Activated CD4-positive, alpha-beta T cell treated with anti-CD3 and anti-CD28 coated beads, Interleukin-2, amount 10 ng/mL, durations not matched to agents 7 days and 5 days (primary cell): Measurements from ENCODE around the gene LPP. TPM values are rescaled to one million over a fixed set of nuclear protein-coding genes. Genes with fewer than 3 reads are reported as not detected.

ENCODE experiments used
- CTCF ChIA-PET: fragments of 350-600 bp; sonication (Branson Sonifier 250); formaldehyde crosslinking; loops from one replicate; lab custom pipeline; 2021; ENCODE audit warnings: antibody characterized with exemption; lab: Charles Lee
- POLR2A ChIA-PET: fragments of 350-600 bp; sonication (Branson Sonifier 250); formaldehyde crosslinking; loops from one replicate; lab custom pipeline; 2021; ENCODE audit warnings: antibody characterized with exemption; lab: Charles Lee
- DNase-seq: peaks from one replicate; pipeline ENCODE4 v3.0.0-alpha.2; 2020
- H3K27ac Mint-ChIP-seq: one replicate; pipeline ENCODE4 v1.8.0; 2021; ENCODE audit warnings: mild to moderate bottlenecking, moderate library complexity, mixed read lengths
- H3K27me3 Mint-ChIP-seq: one replicate; pipeline ENCODE4 v1.8.0; 2021; ENCODE audit warnings: mixed read lengths
- H3K36me3 Mint-ChIP-seq: one replicate; pipeline ENCODE4 v1.8.0; 2021; ENCODE audit warnings: low read depth, mixed read lengths
- H3K4me1 Mint-ChIP-seq: one replicate; pipeline ENCODE4 v1.8.0; 2021; ENCODE audit warnings: mixed read lengths
- H3K4me3 Mint-ChIP-seq: one replicate; pipeline ENCODE4 v1.8.0; 2021; ENCODE audit warnings: mild to moderate bottlenecking, moderate library complexity, mixed read lengths
- H3K9me3 Mint-ChIP-seq: one replicate; pipeline ENCODE4 v1.8.0; 2021; ENCODE audit warnings: mixed read lengths
- total RNA-seq, 2 experiments: library from RNA; stranded (reverse); gene quantifications; one replicate each; pipeline ENCODE4 v1.2.3, GENCODE V29; 2021

LPP gene
- total RNA-seq, 2 experiments from 2014 or later: 63.6 to 70.3 TPM

GRCh38 chr3:188814581-188814980, 660.6 kb downstream of the LPP start:
- CTCF ChIA-PET: no interaction called here
- H3K27ac Mint-ChIP-seq: no peak overlapping the region

DNA sequence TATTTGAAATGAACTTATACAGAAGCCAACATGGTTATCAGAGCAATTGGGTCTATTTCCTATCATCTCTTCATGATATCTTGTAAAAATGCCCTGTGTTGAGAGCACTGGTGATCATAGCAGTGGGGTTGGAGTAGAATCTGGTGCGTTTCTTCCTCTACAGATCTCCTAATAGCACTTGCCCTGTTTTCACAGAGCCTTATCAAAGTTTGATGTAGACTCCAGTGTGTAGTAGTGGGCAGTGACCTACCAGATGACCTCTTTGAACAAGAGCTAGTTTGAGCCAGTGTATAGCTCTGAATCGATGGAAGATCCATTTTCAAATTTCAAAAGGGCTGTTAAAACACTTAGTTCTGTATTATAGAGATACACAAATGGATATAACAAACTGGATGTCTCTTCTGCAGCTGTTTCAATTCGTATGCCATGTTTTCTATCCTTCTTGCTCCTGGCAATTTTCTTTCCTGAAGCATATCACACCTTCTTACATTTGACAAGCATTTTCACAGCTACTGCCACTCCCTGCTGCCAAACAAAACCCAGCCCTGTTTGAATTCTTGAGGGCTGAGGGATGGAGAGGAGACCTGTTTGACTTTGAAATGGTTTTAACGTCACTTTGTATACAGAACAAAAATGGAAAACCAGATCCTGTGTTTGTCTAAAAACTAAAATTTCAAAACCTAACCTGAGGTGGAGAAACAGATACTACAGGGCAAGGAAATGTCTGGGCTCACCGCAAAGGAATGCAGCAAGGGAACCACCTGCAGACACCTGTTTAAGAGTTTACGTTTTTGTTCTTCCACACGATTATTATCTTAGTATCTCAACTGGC, 663.4 kb downstream of the LPP start:
- H3K27ac Mint-ChIP-seq: no peak overlapping the region
- POLR2A ChIA-PET: no interaction called here
- DNase-seq: no peak
- no peaks in the 10 kb centered on the region for H3K36me3 Mint-ChIP-seq
- H3K27me3 Mint-ChIP-seq: no peaks in the 10 kb centered on the region
- no peaks in the 10 kb centered on the region for H3K9me3 Mint-ChIP-seq
- H3K4me1 Mint-ChIP-seq: no peaks in the 10 kb centered on the region
- H3K4me3 Mint-ChIP-seq: no peak overlapping the region
- CTCF ChIA-PET: interaction anchor here (1.2 kb wide), 1 partner anchor 44 kb away, joined by 3 read pairs; no protein-coding TSS in a partner anchor

More at GRCh38 chr3:188814581-188814980, 660.6 kb downstream of the LPP start:
- DNase-seq: no peak
- Mint-ChIP-seq H3K4me3 (no peak overlapping the region), H3K27me3 (no peaks in the 10 kb centered on the region), H3K4me1 (no peaks in the 10 kb centered on the region), H3K36me3 (peaks cover 2% of the 10 kb centered on the region), H3K9me3 (no peaks in the 10 kb centered on the region)
- POLR2A ChIA-PET: no interaction called here

- H3K4me1 Mint-ChIP-seq: no peaks in the 10 kb centered on the region
- POLR2A ChIA-PET: no interaction called here
- no peaks in the 10 kb centered on the region for H3K9me3 Mint-ChIP-seq
- CTCF ChIA-PET: interaction anchor here (1.2 to 1.4 kb wide), 2 partner anchors 45 to 136 kb away, joined by 3 read pairs; no protein-coding TSS in a partner anchor
- H3K27ac Mint-ChIP-seq: no peak overlapping the region
- no peaks in the 10 kb centered on the region for H3K36me3 Mint-ChIP-seq
- no peak for DNase-seq
- H3K4me3 Mint-ChIP-seq: no peak overlapping the region
- no peaks in the 10 kb centered on the region for H3K27me3 Mint-ChIP-seq
Observed at GRCh38 chr3:188817935-188818269, 663.9 kb downstream of the LPP start.

DNA sequence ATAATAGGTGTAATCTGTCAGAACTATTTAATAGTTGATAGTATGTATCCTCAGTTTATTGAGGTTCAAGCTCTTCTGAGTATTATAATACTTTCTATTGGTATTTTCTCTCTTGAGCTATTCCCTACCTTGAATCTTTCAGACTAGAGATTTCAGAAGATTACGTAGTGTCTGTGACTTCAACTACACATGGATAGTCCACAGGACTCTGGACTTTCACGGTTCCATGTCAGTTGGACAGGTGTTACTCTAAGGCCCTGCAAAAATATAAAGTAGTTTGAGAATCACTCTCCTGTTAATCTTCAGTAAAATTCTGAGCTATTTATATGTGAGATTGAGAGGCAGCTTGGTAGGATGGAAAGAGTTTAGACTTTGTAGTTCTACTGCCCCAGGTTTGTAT, 664.3 kb downstream of the LPP start:
- POLR2A ChIA-PET: no interaction called here

DNA sequence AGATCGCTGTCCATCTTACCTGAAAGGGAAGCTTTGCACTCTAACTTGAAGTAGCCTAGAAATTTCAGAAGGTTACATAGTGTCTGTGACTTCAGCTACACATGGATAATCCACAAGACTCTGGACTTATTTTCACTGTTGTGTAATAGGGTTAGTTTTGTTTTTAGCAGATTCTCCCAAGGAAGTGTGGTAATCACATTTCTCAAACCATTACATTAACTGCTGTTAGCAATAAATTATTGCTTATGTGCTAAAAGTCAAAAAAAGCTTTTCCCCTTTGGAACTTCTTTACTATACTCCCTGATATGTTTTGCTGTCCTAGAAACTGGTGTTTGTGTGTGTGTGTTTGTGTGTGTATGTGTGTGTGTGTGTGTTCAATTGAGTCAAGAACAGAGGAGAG, 666.0 kb downstream of the LPP start:
- no peaks in the 10 kb centered on the region for H3K4me1 Mint-ChIP-seq
- H3K9me3 Mint-ChIP-seq: no peaks in the 10 kb centered on the region
- H3K36me3 Mint-ChIP-seq: no peaks in the 10 kb centered on the region
- POLR2A ChIA-PET: interaction anchor here (0.6 kb wide), 1 partner anchor 221 kb away, joined by 3 read pairs; no protein-coding TSS in a partner anchor
- no peak for DNase-seq
- no peak overlapping the region for H3K4me3 Mint-ChIP-seq
- CTCF ChIA-PET: no interaction called here
- H3K27ac Mint-ChIP-seq: no peak overlapping the region
- no peaks in the 10 kb centered on the region for H3K27me3 Mint-ChIP-seq

More for the DNA sequence above, 664.3 kb downstream of the LPP start:
- Mint-ChIP-seq H3K4me3 (no peak overlapping the region), H3K36me3 (no peaks in the 10 kb centered on the region), H3K27me3 (no peaks in the 10 kb centered on the region), H3K4me1 (no peaks in the 10 kb centered on the region), H3K9me3 (no peaks in the 10 kb centered on the region), H3K27ac (no peak overlapping the region)
- CTCF ChIA-PET: interaction anchor here (1.2 to 1.4 kb wide), 2 partner anchors 45 to 136 kb away, joined by 3 read pairs; no protein-coding TSS in a partner anchor
- DNase-seq: no peak

DNA sequence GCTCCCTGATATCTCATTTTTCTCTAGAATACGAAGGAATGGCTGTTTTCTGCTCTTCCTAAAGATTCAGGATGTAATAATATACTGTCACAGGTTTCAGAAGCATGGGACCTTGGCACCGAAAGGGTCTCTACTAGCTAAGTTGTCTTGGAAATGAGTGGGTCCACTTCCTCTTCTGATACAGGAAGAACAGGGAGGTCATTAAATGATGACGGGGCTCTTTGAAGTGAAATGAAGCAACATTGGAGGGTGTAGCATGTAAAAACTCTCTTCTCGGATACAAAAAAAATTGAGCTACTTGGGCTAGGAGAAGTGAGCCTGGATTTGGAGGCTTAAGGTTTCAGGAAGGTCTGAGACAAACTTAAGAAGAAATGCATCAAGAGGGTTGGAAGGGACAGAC, 668.0 kb downstream of the LPP start:
- Mint-ChIP-seq H3K36me3 (no peaks in the 10 kb centered on the region), H3K27me3 (no peaks in the 10 kb centered on the region), H3K4me3 (no peak overlapping the region), H3K4me1 (no peaks in the 10 kb centered on the region), H3K27ac (no peak overlapping the region), H3K9me3 (no peaks in the 10 kb centered on the region)
- DNase-seq: no peak
- CTCF ChIA-PET: no interaction called here
- POLR2A ChIA-PET: no interaction called here

DNA sequence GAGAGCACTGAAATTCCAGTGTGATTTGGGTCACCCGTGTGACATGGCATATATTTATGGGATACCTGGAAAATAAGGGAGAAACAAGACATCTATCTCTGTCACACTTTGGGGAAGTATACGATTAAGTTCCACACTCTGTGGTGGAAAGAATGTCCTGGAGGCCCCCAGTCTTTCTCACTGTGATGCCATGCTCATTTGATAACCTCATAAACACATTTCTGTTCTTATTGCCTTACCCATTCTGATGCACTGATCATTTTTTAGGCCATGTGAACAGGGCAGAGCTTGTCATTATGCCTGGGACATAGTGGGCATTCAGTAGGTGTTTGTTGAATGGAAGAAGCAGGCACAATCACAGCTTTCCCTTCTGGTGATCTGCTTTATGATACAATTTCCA, 668.5 kb downstream of the LPP start:
- POLR2A ChIA-PET: no interaction called here
- CTCF ChIA-PET: no interaction called here
- DNase-seq: no peak
- H3K36me3 Mint-ChIP-seq: no peaks in the 10 kb centered on the region
- H3K27ac Mint-ChIP-seq: no peak overlapping the region
- H3K27me3 Mint-ChIP-seq: no peaks in the 10 kb centered on the region
- H3K4me1 Mint-ChIP-seq: no peaks in the 10 kb centered on the region
- no peak overlapping the region for H3K4me3 Mint-ChIP-seq
- no peaks in the 10 kb centered on the region for H3K9me3 Mint-ChIP-seq

GRCh38 chr3:188824566-188824965, 670.6 kb downstream of the LPP start:
- ChIA-PET POLR2A (interaction anchor here (1.0 kb wide), 1 partner anchor 9 kb away, joined by 8 read pairs; no protein-coding TSS in a partner anchor), CTCF (interaction anchor here (1.2 to 1.4 kb wide), 2 partner anchors 28 to 87 kb away, joined by 3 to 4 read pairs; no protein-coding TSS in a partner anchor)
- H3K27me3 Mint-ChIP-seq: no peaks in the 10 kb centered on the region

GRCh38 chr3:188825901-188826300, 671.9 kb downstream of the LPP start:
- no peaks in the 10 kb centered on the region for H3K4me1 Mint-ChIP-seq
- H3K36me3 Mint-ChIP-seq: no peaks in the 10 kb centered on the region
- H3K27ac Mint-ChIP-seq: no peak overlapping the region
- H3K4me3 Mint-ChIP-seq: no peak overlapping the region
- no peaks in the 10 kb centered on the region for H3K9me3 Mint-ChIP-seq
- ChIA-PET CTCF (interaction anchor here (1.2 to 1.4 kb wide), 2 partner anchors 29 to 89 kb away, joined by 3 to 4 read pairs; no protein-coding TSS in a partner anchor), POLR2A (interaction anchor here (1.0 kb wide), 1 partner anchor 10 kb away, joined by 8 read pairs; no protein-coding TSS in a partner anchor)
- DNase-seq: no peak
- no peaks in the 10 kb centered on the region for H3K27me3 Mint-ChIP-seq

More at GRCh38 chr3:188824566-188824965, 670.6 kb downstream of the LPP start:
- Mint-ChIP-seq H3K4me3 (no peak overlapping the region), H3K36me3 (no peaks in the 10 kb centered on the region), H3K9me3 (no peaks in the 10 kb centered on the region), H3K27ac (no peak overlapping the region), H3K4me1 (no peaks in the 10 kb centered on the region)
- no peak for DNase-seq

DNA sequence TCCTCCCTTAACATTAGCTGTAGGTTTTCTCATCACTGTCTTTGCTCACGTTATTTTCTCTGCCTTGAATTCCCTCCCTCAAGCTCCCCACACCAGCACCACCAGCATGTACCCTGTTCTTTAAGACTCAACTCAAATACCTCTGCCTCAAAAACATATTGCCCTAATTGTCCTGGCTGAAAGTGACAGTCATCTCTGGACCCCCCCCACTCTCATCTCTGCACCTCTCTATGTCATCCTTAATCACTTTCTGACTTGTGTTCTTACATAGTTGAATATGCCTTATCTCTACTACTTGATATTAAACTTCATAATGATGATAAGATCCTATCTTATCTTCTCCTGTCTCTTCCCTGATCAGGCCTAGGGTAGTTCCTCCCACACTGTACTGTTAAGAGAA, 672.6 kb downstream of the LPP start:
- no peak overlapping the region for H3K4me3 Mint-ChIP-seq
- ChIA-PET CTCF (no interaction called here), POLR2A (no interaction called here)
- H3K27ac Mint-ChIP-seq: no peak overlapping the region
- no peaks in the 10 kb centered on the region for H3K9me3 Mint-ChIP-seq
- DNase-seq: no peak
- H3K4me1 Mint-ChIP-seq: no peaks in the 10 kb centered on the region
- H3K27me3 Mint-ChIP-seq: no peaks in the 10 kb centered on the region
- H3K36me3 Mint-ChIP-seq: no peaks in the 10 kb centered on the region

- Mint-ChIP-seq H3K9me3 (no peaks in the 10 kb centered on the region), H3K4me1 (no peaks in the 10 kb centered on the region), H3K27ac (no peak overlapping the region), H3K36me3 (no peaks in the 10 kb centered on the region), H3K4me3 (no peak overlapping the region), H3K27me3 (no peaks in the 10 kb centered on the region)
- ChIA-PET POLR2A (no interaction called here), CTCF (no interaction called here)
- no peak for DNase-seq
Observed at GRCh38 chr3:188827103-188827502, 673.1 kb downstream of the LPP start.

GRCh38 chr3:188827576-188827975, 673.6 kb downstream of the LPP start:
- CTCF ChIA-PET: no interaction called here
- Mint-ChIP-seq H3K4me1 (no peaks in the 10 kb centered on the region), H3K4me3 (no peak overlapping the region), H3K27me3 (no peaks in the 10 kb centered on the region), H3K36me3 (no peaks in the 10 kb centered on the region), H3K27ac (no peak overlapping the region), H3K9me3 (no peaks in the 10 kb centered on the region)
- POLR2A ChIA-PET: no interaction called here
- no peak for DNase-seq

DNA sequence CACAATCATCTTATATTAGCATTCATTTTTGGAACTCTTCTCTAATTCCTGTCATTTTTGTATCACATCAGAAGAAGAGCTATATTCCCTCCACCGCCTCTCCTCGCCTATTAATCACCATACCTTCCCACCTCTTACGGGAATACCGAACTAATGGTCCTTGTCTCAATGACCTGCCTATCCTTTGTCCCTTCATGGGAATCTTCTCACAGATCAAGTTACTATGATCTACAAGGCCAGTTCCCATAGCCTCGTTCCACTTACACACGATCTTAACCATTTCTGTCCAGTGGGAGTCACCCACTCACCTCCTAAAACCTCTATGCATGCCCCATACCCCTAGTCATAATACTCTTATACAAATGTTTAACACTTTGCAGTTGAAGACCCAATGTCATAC, 675.2 kb downstream of the LPP start:
- ChIA-PET CTCF (interaction anchor here (0.7 kb wide), 1 partner anchor 13 kb away, joined by 3 read pairs; no protein-coding TSS in a partner anchor), POLR2A (no interaction called here)
- no peak for DNase-seq
- H3K27ac Mint-ChIP-seq: no peak overlapping the region
- H3K4me1 Mint-ChIP-seq: peaks cover 4% of the 10 kb centered on the region
- H3K27me3 Mint-ChIP-seq: no peaks in the 10 kb centered on the region
- H3K4me3 Mint-ChIP-seq: no peak overlapping the region
- no peaks in the 10 kb centered on the region for H3K9me3 Mint-ChIP-seq
- H3K36me3 Mint-ChIP-seq: no peaks in the 10 kb centered on the region
